Measurements from ENCODE around the gene GLA. TPM values are rescaled to one million over a fixed set of nuclear protein-coding genes. Genes with fewer than 3 reads are reported as not detected.

GLA gene
- total RNA-seq, 4 donors from 2014 or later = 13.4 to 16.3 (median 14.6) TPM

- H3K4me1 ChIP-seq = no peaks in the 10 kb centered on the region
- ATAC-seq (no peak), DNase-seq (no peak)
- intact Hi-C loops (cut with DNase I; ENCODE audit: low total_unique reads) (no loop called here), in situ Hi-C loops (cut with MboI; ENCODE audit: low sequenced_read_pairs in 4 of 4) (no loop called here)
- no peaks in the 10 kb centered on the region for H3K9me3 ChIP-seq
- H3K4me3 ChIP-seq = no peak overlapping the region
- H3K27ac ChIP-seq = no peak overlapping the region
- TF ChIP-seq POLR2A (IDR thresholded peaks at IDR 0.05) = no peak
- TF ChIP-seq CTCF (IDR thresholded peaks at IDR 0.05 in 4 of 5, conservative IDR thresholded peaks at IDR 0.05 in 1 of 5) = no peak
- H3K27me3 ChIP-seq = peaks cover 0 to 3% (median 0%) of the 10 kb centered on the region in 3 donors
- no peaks in the 10 kb centered on the region for H3K36me3 ChIP-seq
Measured at GRCh38 chrX:101362116-101362515, 45.6 kb downstream of the GLA start.

- Histone ChIP-seq H3K27me3 (peaks cover 0 to 5% (median 0%) of the 10 kb centered on the region in 3 donors), H3K4me3 (no peak overlapping the region), H3K4me1 (no peaks in the 10 kb centered on the region), H3K27ac (no peak overlapping the region), H3K9me3 (no peaks in the 10 kb centered on the region), H3K36me3 (no peaks in the 10 kb centered on the region)
- intact Hi-C loops (cut with DNase I; ENCODE audit: low total_unique reads) = no loop called here
- TF ChIP-seq POLR2A (IDR thresholded peaks at IDR 0.05) (no peak), CTCF (IDR thresholded peaks at IDR 0.05 in 4 of 5, conservative IDR thresholded peaks at IDR 0.05 in 1 of 5) (no peak)
- ATAC-seq (no peak), DNase-seq (no peak)
- in situ Hi-C loops (cut with MboI; ENCODE audit: low sequenced_read_pairs in 4 of 4) = no loop called here
Measured at GRCh38 chrX:101360390-101360789, 47.3 kb downstream of the GLA start.

- intact Hi-C loops (cut with DNase I; ENCODE audit: low total_unique reads) = no loop called here
Measured at GRCh38 chrX:101359966-101360365, 47.8 kb downstream of the GLA start.

GRCh38 chrX:101357166-101357795, 50.4 kb downstream of the GLA start:
- intact Hi-C loops (cut with DNase I; ENCODE audit: low total_unique reads) = no loop called here
- H3K4me1 ChIP-seq = no peaks in the 10 kb centered on the region
- in situ Hi-C loops (cut with MboI; ENCODE audit: low sequenced_read_pairs in 4 of 4) = no loop called here
- H3K4me3 ChIP-seq = no peak overlapping the region
- ATAC-seq = no peak
- H3K36me3 ChIP-seq = no peaks in the 10 kb centered on the region
- TF ChIP-seq POLR2A (IDR thresholded peaks at IDR 0.05) (no peak), CTCF (IDR thresholded peaks at IDR 0.05 in 4 of 5, conservative IDR thresholded peaks at IDR 0.05 in 1 of 5) (no peak)
- peaks cover 0 to 2% (median 0%) of the 10 kb centered on the region in 3 donors for H3K27me3 ChIP-seq
- DNase-seq = no peak
- H3K27ac ChIP-seq = no peak overlapping the region
- H3K9me3 ChIP-seq = no peaks in the 10 kb centered on the region

More at GRCh38 chrX:101359966-101360365, 47.8 kb downstream of the GLA start:
- H3K4me3 ChIP-seq = no peak overlapping the region
- DNase-seq (no peak), ATAC-seq (no peak)
- H3K27me3 ChIP-seq = peaks cover 0 to 5% (median 0%) of the 10 kb centered on the region in 3 donors
- TF ChIP-seq CTCF (IDR thresholded peaks at IDR 0.05 in 4 of 5, conservative IDR thresholded peaks at IDR 0.05 in 1 of 5) (no peak), POLR2A (IDR thresholded peaks at IDR 0.05) (no peak)
- H3K27ac ChIP-seq = no peak overlapping the region
- H3K9me3 ChIP-seq = no peaks in the 10 kb centered on the region
- no peaks in the 10 kb centered on the region for H3K36me3 ChIP-seq
- no peaks in the 10 kb centered on the region for H3K4me1 ChIP-seq
- in situ Hi-C loops (cut with MboI; ENCODE audit: low sequenced_read_pairs in 4 of 4) = no loop called here

All from gastrocnemius medialis (tissue), 4 donors.